Central memory CD4-positive, alpha-beta T cell (primary cell): ENCODE data around the gene KLHL25.

Experiments
- DNase-seq: peaks from one replicate; pipeline ENCODE4 v3.0.0; 2022

Gene KLHL25

GRCh38 chr15:85758655-85758978 is 36.1 kb downstream of the KLHL25 start:
- no peak for DNase-seq

DNA sequence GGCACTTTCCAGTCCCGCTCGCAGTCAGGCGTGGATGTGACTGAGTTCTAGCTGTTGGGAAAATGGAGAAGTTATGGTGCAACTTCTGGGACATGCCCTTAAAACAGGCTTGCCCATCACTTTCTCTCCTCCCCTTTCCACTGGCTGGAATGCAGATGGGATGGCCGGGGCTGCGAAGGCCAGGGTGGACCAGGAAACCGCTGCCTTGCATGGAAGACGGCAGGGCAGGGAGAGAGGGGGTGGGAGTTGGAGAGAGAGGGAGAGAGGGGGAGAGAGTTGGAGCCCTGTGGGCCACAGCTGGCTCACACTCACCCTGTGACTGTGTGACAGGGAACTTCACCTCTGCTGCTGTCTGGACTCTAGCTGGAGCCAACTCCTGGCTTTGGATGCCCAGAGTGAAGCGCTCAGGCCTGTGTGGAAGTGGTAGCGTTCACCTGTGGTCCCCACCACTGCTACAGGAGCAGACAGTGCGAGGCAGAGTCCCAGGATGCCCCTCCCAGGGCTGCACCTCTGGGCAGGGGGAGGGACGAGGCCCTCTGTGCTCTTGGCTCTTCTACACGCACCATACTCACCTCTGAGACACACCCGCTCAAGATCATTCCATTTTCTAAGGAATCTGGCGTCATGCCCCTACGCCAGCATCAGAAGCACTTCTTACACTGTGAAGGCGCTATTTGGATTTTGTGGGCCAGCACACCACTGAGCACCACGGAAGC is 36.6 kb downstream of the KLHL25 start:
- no peak for DNase-seq

DNA sequence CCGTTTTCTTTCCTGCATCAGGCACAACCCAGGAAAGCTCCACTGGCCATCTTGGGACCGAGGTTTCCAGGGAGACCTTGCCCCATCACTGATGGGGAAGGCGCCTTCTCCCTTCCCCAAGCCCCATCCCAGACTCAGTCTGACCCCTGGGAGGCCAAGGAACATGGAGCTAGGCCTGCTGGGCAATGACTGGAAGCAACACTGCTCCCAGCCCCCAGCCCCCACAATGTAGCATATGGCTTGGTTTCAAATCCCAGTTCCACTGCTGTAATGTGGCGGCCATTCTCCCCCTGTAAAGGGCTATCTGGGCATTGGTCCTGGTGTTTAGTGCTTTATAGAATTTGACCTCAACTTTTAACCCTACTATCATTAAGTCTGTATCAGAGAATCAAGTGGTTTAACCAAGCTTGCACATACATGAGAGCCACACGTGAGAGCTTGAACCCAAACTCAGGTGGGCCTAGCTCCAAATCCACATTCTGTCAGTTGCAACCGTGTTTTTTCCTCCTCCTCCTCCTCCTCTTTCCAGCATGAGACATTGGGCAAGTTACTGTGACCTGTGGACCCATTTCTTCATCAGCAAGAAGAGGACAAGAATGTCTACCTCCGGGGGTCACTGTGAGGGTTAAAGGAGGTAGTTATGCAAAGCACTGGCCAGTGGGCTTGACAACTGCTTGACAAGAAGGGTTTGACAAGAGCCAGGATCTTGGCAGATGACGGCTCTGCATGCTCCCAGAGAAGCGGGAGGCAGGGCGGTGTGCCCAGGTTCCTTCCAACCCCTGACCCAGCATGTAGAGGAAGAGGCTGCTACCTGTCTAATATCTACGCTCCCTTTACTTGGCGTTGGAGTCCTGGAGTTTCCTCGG is 37.4 kb downstream of the KLHL25 start:
- no peak for DNase-seq

- no peak for DNase-seq
Measured at GRCh38 chr15:85756411-85757072, 38.2 kb downstream of the KLHL25 start.

DNA sequence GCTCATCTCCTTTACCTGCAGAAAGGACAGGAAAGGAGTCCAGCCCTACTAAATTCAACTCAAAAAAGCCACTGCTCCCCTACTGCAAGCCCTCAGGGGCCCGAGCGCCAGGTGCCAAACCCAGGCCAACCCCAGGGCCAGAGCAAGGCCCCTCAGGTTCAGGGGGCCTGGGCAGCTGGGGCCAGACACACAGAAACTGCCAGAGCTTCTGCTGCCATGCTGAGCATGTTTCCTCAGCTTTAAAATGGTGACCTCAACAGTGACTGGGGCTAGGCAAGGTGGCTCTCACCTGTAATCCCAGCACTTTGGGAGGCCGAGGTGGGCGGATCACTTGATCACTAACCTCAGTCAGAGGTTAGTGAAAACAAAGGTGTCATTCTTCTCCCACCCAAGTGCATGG is 38.8 kb downstream of the KLHL25 start:
- no peak for DNase-seq

GRCh38 chr15:85755471-85755870 is 39.3 kb downstream of the KLHL25 start:
- no peak for DNase-seq

GRCh38 chr15:85754989-85755388 is 39.7 kb downstream of the KLHL25 start:
- no peak for DNase-seq

- no peak for DNase-seq
Measured at GRCh38 chr15:85753791-85754452, 40.8 kb downstream of the KLHL25 start.

DNA sequence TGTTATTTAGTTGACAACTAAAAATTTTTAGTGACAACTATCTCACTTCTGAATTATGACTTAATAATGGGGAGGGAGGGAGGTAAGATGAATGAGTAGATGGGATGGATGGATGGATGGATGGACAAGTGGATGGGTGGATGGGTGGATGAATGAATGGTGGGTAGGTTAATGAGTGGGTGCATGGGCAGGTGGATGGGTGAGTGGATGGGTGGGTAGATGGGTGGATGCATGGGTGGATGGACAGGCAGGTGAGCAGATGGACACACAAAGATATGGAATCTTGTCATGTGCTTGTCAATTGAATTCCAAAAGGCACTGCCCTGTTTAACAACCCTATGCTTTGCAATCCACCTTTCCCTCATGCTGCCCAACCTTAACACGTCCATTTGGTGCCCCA is 41.5 kb downstream of the KLHL25 start:
- DNase-seq = no peak

DNA sequence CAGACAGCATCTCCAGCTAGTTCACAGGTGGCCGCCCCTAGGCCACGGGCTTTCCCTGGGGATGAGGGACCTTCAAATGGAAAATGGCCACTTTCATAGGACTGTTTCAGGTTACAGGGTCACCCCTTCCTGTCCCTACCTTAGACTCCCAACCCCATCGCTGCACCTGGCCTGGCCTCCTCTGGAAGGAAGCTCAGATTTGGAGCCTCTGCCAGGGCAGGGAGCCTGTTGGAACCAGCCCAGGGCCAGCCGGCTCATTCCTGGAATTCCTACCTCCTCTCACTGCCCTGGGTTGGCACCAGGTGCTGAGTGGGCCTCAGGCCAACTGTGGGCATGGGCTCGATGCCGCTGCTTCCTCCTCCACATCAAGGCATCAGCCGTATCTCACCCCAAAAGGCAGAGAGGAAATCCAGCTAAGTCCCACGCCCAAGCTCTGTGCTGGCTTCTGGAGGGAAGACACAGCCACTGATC is 42.2 kb downstream of the KLHL25 start:
- no peak for DNase-seq

- no peak for DNase-seq
Measured at GRCh38 chr15:85752124-85752475, 42.6 kb downstream of the KLHL25 start.

- no peak for DNase-seq
Measured at GRCh38 chr15:85751291-85752123, 43.2 kb downstream of the KLHL25 start.

DNA sequence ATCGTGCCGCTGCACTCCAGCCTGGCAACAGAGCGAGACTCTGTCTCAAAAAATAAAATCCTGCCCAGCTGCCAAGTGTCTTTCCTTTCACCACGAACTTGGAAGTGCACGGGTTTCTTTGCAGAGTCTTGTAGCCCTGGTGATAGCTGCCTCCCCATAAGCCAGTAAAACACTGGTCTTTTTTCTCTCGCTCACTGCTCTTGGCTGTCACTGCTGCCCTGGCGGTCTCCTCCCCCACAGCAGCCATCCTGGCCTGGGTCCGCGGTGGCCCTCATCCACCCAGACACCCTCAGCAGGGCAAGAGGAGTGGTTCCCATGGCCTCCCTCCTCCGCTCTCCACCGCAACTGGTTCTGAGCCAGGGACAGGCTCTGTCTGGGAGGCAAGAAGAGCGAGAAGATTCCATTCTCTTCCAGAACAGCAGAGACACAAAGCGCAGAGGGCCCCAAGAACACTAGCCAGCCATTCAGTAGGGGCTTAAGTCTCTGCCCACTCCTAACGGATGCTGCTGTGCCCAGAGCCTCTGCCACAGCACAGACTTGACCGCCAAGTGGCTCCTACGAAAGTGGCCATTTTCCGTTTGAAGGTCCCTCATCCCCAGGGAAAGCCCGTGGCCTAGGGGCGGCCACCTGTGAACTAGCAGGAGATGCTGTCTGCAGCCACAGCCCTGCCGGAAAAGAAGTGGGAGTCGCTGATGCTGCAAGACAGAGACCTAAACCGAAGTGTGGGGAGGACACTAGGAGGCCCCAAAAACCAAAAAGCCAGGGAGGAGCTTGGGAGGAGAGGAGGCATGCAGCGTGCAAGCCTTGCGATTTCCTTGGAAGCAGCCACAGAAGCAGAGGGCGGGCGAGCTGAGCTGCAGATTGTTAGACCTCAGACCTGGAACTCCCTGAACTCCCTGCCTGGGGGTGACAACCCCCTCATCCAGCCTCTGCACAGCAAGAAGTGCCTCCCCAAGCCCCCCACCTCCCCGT is 44.1 kb downstream of the KLHL25 start:
- DNase-seq = no peak

DNA sequence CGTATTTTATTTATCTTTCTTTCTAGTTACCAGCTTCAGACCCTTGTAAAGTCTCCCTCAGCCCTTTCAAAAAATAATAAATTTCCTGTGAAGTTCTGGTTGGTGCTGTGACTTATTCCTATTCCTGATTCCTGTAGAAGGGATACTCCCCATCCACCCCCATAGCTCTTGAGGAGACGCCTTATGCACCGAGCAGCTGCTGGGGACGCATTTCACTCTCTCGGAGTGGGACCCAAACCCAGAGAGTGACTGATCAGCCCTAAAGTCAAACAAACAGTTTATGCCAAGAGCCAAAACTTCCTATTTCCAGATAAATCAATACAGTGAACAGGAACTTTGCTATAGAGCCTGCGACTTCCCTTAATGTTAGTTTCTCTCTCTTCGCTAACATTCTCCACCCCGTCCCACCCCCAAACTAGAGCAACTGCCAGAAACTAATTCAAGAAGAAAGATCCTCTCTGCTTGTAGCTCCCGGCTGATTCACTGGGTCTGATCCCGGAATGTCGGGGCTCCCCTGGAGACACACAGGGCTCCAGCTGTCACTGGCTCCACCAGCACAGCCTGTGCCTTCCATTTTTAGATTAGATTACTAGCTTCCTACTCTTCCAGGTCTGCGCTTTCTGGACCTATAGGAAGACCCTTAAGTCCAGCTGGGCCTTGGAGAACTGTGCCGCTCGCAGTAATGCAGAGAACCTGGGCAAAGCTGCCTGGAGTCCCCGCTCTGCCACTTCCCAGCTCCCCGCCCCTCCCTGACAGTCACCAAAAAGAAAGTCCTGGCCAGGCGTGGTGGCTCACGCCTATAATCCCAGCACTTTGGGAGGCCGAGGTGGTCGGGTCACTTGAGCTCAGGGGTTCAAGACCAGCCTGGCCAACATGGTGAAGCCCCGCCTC is 45.2 kb downstream of the KLHL25 start:
- DNase-seq = no peak

DNA sequence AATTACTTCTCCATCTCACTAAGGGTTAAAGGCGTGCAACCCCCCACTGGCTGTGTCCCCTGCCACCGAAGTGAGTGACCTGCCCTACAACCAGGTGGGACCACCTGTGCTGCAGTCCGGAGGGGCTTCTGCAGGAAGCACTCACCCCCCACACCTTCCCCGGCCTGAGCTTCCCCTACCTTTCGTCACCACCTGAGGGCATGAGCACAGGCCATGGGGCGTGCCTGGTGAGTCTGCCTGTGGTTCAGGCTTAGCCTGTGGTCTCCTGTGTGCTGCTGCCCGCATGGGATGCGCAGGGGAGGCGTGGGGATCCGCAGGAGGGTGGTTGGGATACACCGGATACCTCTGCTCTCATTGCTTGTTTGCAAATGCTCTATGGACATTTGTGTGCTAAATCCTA is 46.0 kb downstream of the KLHL25 start:
- no peak for DNase-seq

DNA sequence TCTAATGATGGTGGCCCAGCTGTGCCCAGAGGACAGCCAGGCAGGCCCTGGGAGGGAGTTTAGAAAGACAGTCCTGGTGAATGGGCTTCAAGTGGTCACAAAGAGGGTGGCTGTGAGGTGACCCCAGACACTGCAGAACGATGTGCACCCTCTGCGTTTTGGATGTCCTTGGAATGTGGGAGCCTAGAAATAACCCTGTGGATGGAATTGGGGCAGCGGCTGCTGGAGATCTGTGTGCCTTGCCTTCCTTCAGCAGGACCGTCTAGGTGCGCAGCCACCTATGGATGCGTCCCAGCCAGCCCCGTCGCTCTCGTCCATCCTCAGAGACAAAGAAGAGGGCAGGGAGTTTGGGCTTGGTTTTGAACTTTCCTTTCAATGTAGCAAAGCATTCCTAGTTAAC is 46.5 kb downstream of the KLHL25 start:
- DNase-seq = no peak

DNA sequence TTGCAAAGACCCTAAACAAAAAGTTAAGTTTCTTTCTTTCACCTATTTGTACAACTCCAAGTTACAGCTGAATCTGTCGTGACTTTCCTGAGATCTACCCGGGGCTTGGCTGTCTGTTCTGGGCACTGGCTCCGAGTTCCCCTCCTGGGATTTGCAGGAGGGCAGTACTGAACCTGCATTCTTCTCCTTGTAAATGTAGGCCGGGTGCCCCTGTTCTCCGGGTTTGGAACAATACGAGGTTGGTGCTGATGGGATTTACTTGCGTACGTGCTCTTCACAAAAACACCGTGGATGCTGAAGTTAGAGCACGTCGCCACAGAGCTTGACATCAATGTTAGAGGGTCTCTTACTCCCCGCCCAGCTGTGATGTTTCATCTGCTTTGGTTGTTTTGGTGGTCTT is 48.1 kb downstream of the KLHL25 start:
- DNase-seq = no peak

- DNase-seq = no peak
Measured at GRCh38 chr15:85745525-85746150, 49.1 kb downstream of the KLHL25 start.

DNA sequence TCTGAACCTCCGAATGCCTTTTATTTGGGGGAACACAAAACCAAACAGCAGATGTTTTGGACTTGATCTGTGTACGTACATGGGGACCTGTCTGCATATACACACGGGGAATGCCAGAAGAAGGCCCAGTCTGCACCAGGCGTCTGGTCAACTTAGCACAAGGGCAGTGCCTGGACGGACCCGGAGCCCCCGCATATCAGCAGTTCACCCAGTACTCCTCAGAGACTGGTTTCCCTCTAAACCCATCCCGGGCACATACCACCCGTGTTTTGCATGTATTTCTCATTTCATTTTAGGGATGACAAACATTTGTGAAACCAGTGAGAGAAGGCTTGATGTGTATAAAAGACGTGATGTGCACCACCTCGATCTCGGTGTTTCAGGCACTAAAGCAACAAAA is 49.7 kb downstream of the KLHL25 start:
- DNase-seq = no peak

DNA sequence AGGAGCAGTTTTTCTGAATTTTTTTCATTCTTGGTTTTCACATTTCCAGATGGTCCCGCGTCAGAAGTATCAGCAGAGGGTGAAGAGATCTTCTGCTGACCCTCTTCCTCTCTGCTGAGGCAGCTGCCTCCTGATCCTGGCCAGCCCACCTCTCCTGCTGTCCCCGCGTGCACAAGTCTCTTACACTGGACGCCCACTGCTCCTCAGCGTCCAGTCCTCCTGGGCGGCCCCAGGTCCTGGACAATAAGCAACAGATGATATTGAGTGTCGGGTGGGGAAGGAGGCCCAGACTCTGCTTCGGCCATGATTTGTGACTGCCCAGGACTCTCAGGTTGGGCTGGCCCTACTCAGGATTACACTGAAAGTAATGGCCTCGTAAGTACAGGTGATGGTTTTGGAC is 50.1 kb downstream of the KLHL25 start:
- DNase-seq = no peak
